A549 (cell line): Measurements from ENCODE around the gene MNDA. TPM values are rescaled to one million over a fixed set of nuclear protein-coding genes. Genes with fewer than 3 reads are reported as not detected.

Source experiments
- ATAC-seq, 2 experiments: fragments of 200-7000 bp in 1 of 2; fragments of >200 bp in 1 of 2; cut with Nextera tagmentation in 1 of 2; cut with Tn5 transposase in 1 of 2; 3 replicates each; pipeline versions ENCODE4 v1.8.0 to v1.9.1; 2018 to 2020; ENCODE audit warnings: mild to moderate bottlenecking in 1 of 2, moderate library complexity in 1 of 2
- CTCF ChIA-PET: fragments of 300-600 bp; sonication (Branson Sonifier 250); formaldehyde crosslinking; extraction: SDS; loops from one replicate; lab custom pipeline; 2021; ENCODE audit warnings: antibody characterized with exemption, inconsistent platforms; lab: Yijun Ruan, JAX
- POLR2A ChIA-PET: fragments of 350-600 bp; formaldehyde crosslinking; extraction: SDS; loops from one replicate; lab custom pipeline; 2021; ENCODE audit warnings: antibody characterized with exemption, inconsistent platforms; lab: Yijun Ruan, JAX
- DNase-seq, 2 experiments: peaks; one replicate each; pipeline versions ENCODE4 v3.0.0 to v3.0.0-alpha.2; 2011 to 2016; ENCODE audit warnings: low read depth in 1 of 2, low spot score in 1 of 2
- FAIRE-seq: peaks from 2 replicates; lab custom pipeline; 2011; peaks lifted over from hg19 to GRCh38; lab: Jason Lieb, UNC
- H3K27ac ChIP-seq, 2 experiments: fragments of >200 bp; sonication (Bioruptor Twin); formaldehyde crosslinking; 3 replicates each; pipeline ENCODE4 v1.5.1; 2016 to 2017
- H3K4me1 ChIP-seq: fragments of >200 bp; sonication (Bioruptor Twin); formaldehyde crosslinking; 3 replicates; pipeline ENCODE4 v1.6.1; 2016
- H3K4me2 ChIP-seq: fragments of >200 bp; sonication (Bioruptor Twin); formaldehyde crosslinking; 3 replicates; pipeline ENCODE4 v1.6.1; 2016
- H3K4me3 ChIP-seq: fragments of >200 bp; sonication (Bioruptor Twin); formaldehyde crosslinking; 3 replicates; pipeline ENCODE4 v1.5.1; 2016
- H3K9me3 ChIP-seq: fragments of >200 bp; sonication (Bioruptor Twin); formaldehyde crosslinking; 3 replicates; pipeline ENCODE4 v1.6.1; 2016
- CEBPB ChIP-seq, 2 experiments: fragments of >200 bp in 1 of 2; sonication (Bioruptor Twin) in 1 of 2; formaldehyde crosslinking in 1 of 2; IDR thresholded peaks; 2 replicates each; pipeline ENCODE4 v1.6.1; 2012 to 2016
- ESRRA ChIP-seq: fragments of 150-350 bp; IDR thresholded peaks from 2 replicates; pipeline ENCODE4 v1.6.1; 2014; ENCODE audit warnings: mild to moderate bottlenecking, low read length, borderline replicate concordance
- FOSB ChIP-seq: fragments of 250-450 bp; sonication (Bioruptor Pico); IDR thresholded peaks from 2 replicates; pipeline ENCODE4 v1.5.0; 2020; ENCODE audit warnings: mild to moderate bottlenecking, moderate library complexity
- FOXS1 ChIP-seq: fragments of 250-450 bp; sonication (Bioruptor Pico); IDR thresholded peaks from 2 replicates; pipeline ENCODE4 v1.5.0; 2020; ENCODE audit warnings: mild to moderate bottlenecking, moderate library complexity
- JUN ChIP-seq, 2 experiments: fragments of >200 bp; sonication (Bioruptor Twin); formaldehyde crosslinking; IDR thresholded peaks; 2 replicates in 1 of 2; 3 replicates in 1 of 2; pipeline ENCODE4 v1.6.1; 2016 to 2017
- JUNB ChIP-seq: fragments of >200 bp; sonication (Bioruptor Twin); formaldehyde crosslinking; IDR thresholded peaks from 2 replicates; pipeline ENCODE4 v1.6.1; 2016
- KDM5A ChIP-seq: fragments of 200-600 bp; sonication (generic); IDR thresholded peaks from 2 replicates; pipeline ENCODE4 v1.6.1; 2016; ENCODE audit warnings: antibody characterized with exemption, mild to moderate bottlenecking
- MYC ChIP-seq: IDR thresholded peaks from 2 replicates; pipeline ENCODE4 v1.6.1; 2012; ENCODE audit warnings: mild to moderate bottlenecking, inconsistent platforms, low read length, improper control_type of control experiment, borderline replicate concordance
- PHF8 ChIP-seq: fragments of 200-600 bp; sonication (generic); IDR thresholded peaks from 2 replicates; pipeline ENCODE4 v1.6.1; 2016; ENCODE audit warnings: low read depth, mild to moderate bottlenecking, antibody characterized with exemption, moderate library complexity, borderline replicate concordance
- POLR2A ChIP-seq: IDR thresholded peaks from 2 replicates; pipeline ENCODE4 v1.6.1; 2012; ENCODE audit warnings: mild to moderate bottlenecking, low read length
- POLR2AphosphoS2 ChIP-seq: conservative IDR thresholded peaks from 2 replicates; pipeline ENCODE4 v1.6.1; 2012; ENCODE audit warnings: low read length, improper control_type of control experiment, inconsistent platforms
- RAD21 ChIP-seq, 2 experiments: fragments of >200 bp in 1 of 2; sonication (Bioruptor Twin) in 1 of 2; formaldehyde crosslinking in 1 of 2; IDR thresholded peaks in 1 of 2; conservative IDR thresholded peaks in 1 of 2; 2 replicates in 1 of 2; 3 replicates in 1 of 2; pipeline ENCODE4 v1.6.1; 2012 to 2018; ENCODE audit warnings: inconsistent platforms in 1 of 2
- TP53 ChIP-seq: fragments of 250-450 bp; sonication (Bioruptor Pico); IDR thresholded peaks from 2 replicates; pipeline ENCODE4 v1.5.0; 2021; ENCODE audit warnings: mild to moderate bottlenecking, moderate library complexity
- ZC3H11A ChIP-seq: fragments of 450-650 bp; IDR thresholded peaks from 2 replicates; pipeline ENCODE4 v1.6.1; 2014; ENCODE audit warnings: antibody characterized with exemption, mild to moderate bottlenecking
- ZNF302 ChIP-seq: fragments of 250-450 bp; sonication (Bioruptor Pico); IDR thresholded peaks from 2 replicates; pipeline ENCODE4 v1.9.0; 2021; ENCODE audit warnings: inconsistent platforms, mild to moderate bottlenecking, moderate library complexity
- WGBS: methylation state at CpG from one replicate; pipeline ENCODE4 v1.1.6; 2017; ENCODE audit errors: missing lambda C conversion rate; 5-methylcytosine and 5-hydroxymethylcytosine counted together
- polyA plus RNA-seq, 4 experiments: library from polyadenylated mRNA; depleted of rRNA in 3 of 4; stranded (reverse); fragments of >200 nt; fragmentation: RNase III in 1 of 4; extraction: RNeasy Plus Mini Kit Qiagen cat#74134 plus additional on column Dnase treatment in 1 of 4; gene quantifications; 2 replicates in 3 of 4; 3 replicates in 1 of 4; pipeline ENCODE4 v1.2.3, GENCODE V29; 2011 to 2017
- TF ChIP-seq, protein P1 (sequence below): fragments of 200-600 bp; sonication (generic); IDR thresholded peaks from 2 replicates; pipeline ENCODE4 v1.6.1; 2016; ENCODE audit warnings: antibody characterized with exemption, mild to moderate bottlenecking, moderate library complexity
- TF ChIP-seq, protein P2 (sequence below): fragments of >200 bp; sonication (Bioruptor Twin); formaldehyde crosslinking; IDR thresholded peaks from 3 replicates; pipeline ENCODE4 v1.5.1; 2016
- TF ChIP-seq, protein P3 (sequence below): IDR thresholded peaks from 2 replicates; pipeline ENCODE4 v1.6.1; 2012; ENCODE audit warnings: low read depth, borderline replicate concordance
- TF ChIP-seq, protein P4 (sequence below): fragments of 250-450 bp; sonication (Bioruptor Pico); IDR thresholded peaks from 2 replicates; pipeline ENCODE4 v1.5.0; 2021; ENCODE audit warnings: mild to moderate bottlenecking, moderate library complexity, borderline replicate concordance
- TF ChIP-seq, protein P5 (sequence below): IDR thresholded peaks from 2 replicates; pipeline ENCODE4 v1.6.1; 2012

Gene MNDA
- polyA plus RNA-seq, 2 of the 4 experiments (the other 2 are of a cell fraction), result not detected

DNA sequence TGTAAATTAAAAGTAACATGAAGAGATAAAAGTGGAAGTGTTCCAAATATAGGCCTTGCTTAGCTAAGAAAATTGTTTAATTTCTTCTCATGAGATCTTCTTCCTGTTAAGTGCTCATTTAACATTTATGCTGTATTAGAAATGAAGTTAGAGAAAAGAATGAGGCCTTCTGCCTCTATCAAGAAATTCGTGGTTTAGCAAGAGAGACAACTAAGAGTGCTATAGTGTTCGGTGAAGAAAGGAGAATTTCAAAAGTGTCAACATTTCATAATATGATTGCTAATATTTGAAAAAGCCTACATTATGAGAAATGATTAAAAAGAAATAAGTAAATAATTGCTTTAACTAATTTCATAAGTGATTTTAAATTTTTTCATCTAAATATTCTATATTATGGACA, 18.8 kb upstream of the MNDA start:
- H3K4me3 ChIP-seq, result no peak overlapping the region
- TF ChIP-seq RAD21 (conservative IDR thresholded peaks at IDR 0.05 in 1 of 2, IDR thresholded peaks at IDR 0.05 in 1 of 2), result no peak
- TF ChIP-seq TP53 (CRISPR knock-in tag), result no peak
- TF ChIP-seq PHF8, result no peak
- TF ChIP-seq JUN (IDR thresholded peaks at IDR 0.05), result no peak
- TF ChIP-seq, protein P1, sequence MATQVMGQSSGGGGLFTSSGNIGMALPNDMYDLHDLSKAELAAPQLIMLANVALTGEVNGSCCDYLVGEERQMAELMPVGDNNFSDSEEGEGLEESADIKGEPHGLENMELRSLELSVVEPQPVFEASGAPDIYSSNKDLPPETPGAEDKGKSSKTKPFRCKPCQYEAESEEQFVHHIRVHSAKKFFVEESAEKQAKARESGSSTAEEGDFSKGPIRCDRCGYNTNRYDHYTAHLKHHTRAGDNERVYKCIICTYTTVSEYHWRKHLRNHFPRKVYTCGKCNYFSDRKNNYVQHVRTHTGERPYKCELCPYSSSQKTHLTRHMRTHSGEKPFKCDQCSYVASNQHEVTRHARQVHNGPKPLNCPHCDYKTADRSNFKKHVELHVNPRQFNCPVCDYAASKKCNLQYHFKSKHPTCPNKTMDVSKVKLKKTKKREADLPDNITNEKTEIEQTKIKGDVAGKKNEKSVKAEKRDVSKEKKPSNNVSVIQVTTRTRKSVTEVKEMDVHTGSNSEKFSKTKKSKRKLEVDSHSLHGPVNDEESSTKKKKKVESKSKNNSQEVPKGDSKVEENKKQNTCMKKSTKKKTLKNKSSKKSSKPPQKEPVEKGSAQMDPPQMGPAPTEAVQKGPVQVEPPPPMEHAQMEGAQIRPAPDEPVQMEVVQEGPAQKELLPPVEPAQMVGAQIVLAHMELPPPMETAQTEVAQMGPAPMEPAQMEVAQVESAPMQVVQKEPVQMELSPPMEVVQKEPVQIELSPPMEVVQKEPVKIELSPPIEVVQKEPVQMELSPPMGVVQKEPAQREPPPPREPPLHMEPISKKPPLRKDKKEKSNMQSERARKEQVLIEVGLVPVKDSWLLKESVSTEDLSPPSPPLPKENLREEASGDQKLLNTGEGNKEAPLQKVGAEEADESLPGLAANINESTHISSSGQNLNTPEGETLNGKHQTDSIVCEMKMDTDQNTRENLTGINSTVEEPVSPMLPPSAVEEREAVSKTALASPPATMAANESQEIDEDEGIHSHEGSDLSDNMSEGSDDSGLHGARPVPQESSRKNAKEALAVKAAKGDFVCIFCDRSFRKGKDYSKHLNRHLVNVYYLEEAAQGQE, result no peak
- no peak for TF ChIP-seq FOSB (CRISPR knock-in tag)
- TF ChIP-seq, protein P2, sequence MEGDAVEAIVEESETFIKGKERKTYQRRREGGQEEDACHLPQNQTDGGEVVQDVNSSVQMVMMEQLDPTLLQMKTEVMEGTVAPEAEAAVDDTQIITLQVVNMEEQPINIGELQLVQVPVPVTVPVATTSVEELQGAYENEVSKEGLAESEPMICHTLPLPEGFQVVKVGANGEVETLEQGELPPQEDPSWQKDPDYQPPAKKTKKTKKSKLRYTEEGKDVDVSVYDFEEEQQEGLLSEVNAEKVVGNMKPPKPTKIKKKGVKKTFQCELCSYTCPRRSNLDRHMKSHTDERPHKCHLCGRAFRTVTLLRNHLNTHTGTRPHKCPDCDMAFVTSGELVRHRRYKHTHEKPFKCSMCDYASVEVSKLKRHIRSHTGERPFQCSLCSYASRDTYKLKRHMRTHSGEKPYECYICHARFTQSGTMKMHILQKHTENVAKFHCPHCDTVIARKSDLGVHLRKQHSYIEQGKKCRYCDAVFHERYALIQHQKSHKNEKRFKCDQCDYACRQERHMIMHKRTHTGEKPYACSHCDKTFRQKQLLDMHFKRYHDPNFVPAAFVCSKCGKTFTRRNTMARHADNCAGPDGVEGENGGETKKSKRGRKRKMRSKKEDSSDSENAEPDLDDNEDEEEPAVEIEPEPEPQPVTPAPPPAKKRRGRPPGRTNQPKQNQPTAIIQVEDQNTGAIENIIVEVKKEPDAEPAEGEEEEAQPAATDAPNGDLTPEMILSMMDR, result no peak
- ChIA-PET CTCF (no interaction called here), POLR2A (no interaction called here)
- WGBS, result 11% methylated on average over 2 of the region's 2 CpGs
- no peaks in the 10 kb centered on the region for H3K9me3 ChIP-seq
- FAIRE-seq (no peak), ATAC-seq (no peak), DNase-seq (no peak)
- no peak overlapping the region for H3K27ac ChIP-seq
- no peaks in the 10 kb centered on the region for H3K4me1 ChIP-seq
- H3K4me2 ChIP-seq, result no peak overlapping the region

DNA sequence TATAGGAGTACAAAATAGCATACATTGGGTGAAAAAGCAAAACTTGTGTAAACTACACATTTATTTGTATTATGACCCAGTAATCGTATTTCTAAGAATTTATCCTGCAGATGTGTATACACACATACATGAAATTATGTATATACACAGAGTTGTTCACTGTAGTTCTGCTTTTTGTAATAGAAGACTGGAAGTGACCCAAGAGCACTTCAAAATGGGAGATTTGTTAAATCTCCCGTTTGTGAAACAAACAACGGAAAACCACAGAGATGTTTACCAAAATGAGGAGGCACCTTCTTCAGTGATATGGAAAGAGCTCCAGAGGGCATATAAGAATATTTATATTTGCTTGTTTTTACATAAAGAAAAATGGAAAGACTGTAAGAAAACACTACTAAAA, 18.0 kb upstream of the MNDA start:
- H3K4me2 ChIP-seq, result no peak overlapping the region
- CTCF ChIA-PET, result no interaction called here
- 0% methylated on average over 3 of the region's 3 CpGs for WGBS
- H3K27ac ChIP-seq, result no peak overlapping the region
- TF ChIP-seq JUNB, result no peak
- no peaks in the 10 kb centered on the region for H3K9me3 ChIP-seq
- POLR2A ChIA-PET, result no interaction called here
- FAIRE-seq, result no peak
- DNase-seq, result no peak
- H3K4me1 ChIP-seq, result no peaks in the 10 kb centered on the region
- ATAC-seq, result no peak
- no peak overlapping the region for H3K4me3 ChIP-seq

DNA sequence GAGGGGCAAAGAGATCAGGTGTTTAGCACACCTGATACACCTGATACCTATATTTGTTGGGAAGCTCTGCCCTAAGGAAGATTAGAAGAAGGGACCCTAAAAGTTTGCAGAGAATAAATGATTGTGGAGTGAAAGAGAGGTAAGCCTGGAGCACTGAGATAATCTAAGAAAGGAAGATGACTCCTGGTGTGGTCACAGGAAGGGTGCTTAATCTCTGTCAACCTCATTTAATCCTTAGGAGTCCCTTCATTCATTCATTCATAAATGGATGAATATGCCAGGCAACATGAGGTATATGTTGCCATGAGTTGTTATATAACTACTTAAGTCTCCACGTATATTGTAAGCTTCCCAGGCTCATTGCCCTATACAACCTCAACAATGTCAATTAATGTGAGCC, 16.2 kb upstream of the MNDA start:
- TF ChIP-seq POLR2A (no peak), MYC (no peak), CEBPB (IDR thresholded peaks at IDR 0.05) (no peak), FOSB (CRISPR knock-in tag) (no peak), KDM5A (no peak), FOXS1 (CRISPR knock-in tag) (no peak), ZNF302 (CRISPR knock-in tag) (no peak), ZC3H11A (no peak), POLR2AphosphoS2 (no peak), ESRRA (no peak)
- TF ChIP-seq, protein P3, sequence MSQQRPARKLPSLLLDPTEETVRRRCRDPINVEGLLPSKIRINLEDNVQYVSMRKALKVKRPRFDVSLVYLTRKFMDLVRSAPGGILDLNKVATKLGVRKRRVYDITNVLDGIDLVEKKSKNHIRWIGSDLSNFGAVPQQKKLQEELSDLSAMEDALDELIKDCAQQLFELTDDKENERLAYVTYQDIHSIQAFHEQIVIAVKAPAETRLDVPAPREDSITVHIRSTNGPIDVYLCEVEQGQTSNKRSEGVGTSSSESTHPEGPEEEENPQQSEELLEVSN, result no peak
- TF ChIP-seq, protein P4, sequence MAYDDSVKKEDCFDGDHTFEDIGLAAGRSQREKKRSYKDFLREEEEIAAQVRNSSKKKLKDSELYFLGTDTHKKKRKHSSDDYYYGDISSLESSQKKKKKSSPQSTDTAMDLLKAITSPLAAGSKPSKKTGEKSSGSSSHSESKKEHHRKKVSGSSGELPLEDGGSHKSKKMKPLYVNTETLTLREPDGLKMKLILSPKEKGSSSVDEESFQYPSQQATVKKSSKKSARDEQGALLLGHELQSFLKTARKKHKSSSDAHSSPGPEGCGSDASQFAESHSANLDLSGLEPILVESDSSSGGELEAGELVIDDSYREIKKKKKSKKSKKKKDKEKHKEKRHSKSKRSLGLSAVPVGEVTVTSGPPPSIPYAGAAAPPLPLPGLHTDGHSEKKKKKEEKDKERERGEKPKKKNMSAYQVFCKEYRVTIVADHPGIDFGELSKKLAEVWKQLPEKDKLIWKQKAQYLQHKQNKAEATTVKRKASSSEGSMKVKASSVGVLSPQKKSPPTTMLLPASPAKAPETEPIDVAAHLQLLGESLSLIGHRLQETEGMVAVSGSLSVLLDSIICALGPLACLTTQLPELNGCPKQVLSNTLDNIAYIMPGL (CRISPR knock-in tag), result no peak
- TF ChIP-seq, protein P5, sequence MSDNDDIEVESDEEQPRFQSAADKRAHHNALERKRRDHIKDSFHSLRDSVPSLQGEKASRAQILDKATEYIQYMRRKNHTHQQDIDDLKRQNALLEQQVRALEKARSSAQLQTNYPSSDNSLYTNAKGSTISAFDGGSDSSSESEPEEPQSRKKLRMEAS, result no peak
- TF ChIP-seq, all 56 proteins: peak for 0
- no peak overlapping the region for H3K27ac ChIP-seq
- H3K4me2 ChIP-seq, result no peak overlapping the region
- no peak for ATAC-seq
- no peaks in the 10 kb centered on the region for H3K4me1 ChIP-seq
- ChIA-PET POLR2A (no interaction called here), CTCF (no interaction called here)
- no peak for FAIRE-seq
- 0% methylated on average over 1 of the region's 1 CpG for WGBS
- H3K4me3 ChIP-seq, result no peak overlapping the region
- DNase-seq, result no peak
- no peaks in the 10 kb centered on the region for H3K9me3 ChIP-seq
